ENCODE measurements around the gene TMEM119. TPM values are rescaled to one million over a fixed set of nuclear protein-coding genes. Genes with fewer than 3 reads are reported as not detected.

The TMEM119 gene
- total RNA-seq, 1 experiment from 2014 or later, result not detected

DNA sequence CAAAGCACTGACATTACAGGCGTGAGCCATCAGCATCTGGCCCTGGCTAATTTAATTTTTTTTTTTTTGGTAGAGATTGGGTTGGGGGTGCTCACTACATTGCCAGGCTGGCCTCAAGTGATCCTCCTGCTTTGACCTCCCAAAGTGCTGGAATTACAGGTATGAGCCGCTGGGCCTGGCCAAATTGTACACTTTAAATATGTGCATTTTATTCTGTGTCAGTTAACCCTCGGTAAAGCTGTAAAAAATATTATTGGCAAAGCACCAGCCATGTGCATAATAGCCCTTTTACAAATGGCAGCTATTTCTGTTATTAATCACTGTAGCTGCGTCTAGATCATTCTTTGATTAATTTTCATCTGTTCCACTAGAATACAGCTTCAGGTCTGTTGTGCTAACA lies 12.0 kb downstream of the TMEM119 start:
- H3K4me3 ChIP-seq (ENCODE audit: low read depth in 2 of 2, low read length in 2 of 2), result no peak overlapping the region
- TF ChIP-seq SIN3A (IDR thresholded peaks at IDR 0.05; ENCODE audit: borderline replicate concordance, insufficient read depth, low read depth, low read length), result no peak
- TF ChIP-seq POLR2AphosphoS5 (IDR thresholded peaks at IDR 0.05; ENCODE audit: low read depth, low read length), result no peak
- TF ChIP-seq, protein P1, sequence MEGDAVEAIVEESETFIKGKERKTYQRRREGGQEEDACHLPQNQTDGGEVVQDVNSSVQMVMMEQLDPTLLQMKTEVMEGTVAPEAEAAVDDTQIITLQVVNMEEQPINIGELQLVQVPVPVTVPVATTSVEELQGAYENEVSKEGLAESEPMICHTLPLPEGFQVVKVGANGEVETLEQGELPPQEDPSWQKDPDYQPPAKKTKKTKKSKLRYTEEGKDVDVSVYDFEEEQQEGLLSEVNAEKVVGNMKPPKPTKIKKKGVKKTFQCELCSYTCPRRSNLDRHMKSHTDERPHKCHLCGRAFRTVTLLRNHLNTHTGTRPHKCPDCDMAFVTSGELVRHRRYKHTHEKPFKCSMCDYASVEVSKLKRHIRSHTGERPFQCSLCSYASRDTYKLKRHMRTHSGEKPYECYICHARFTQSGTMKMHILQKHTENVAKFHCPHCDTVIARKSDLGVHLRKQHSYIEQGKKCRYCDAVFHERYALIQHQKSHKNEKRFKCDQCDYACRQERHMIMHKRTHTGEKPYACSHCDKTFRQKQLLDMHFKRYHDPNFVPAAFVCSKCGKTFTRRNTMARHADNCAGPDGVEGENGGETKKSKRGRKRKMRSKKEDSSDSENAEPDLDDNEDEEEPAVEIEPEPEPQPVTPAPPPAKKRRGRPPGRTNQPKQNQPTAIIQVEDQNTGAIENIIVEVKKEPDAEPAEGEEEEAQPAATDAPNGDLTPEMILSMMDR (IDR thresholded peaks at IDR 0.05), result no peak
- TF ChIP-seq, protein P2, sequence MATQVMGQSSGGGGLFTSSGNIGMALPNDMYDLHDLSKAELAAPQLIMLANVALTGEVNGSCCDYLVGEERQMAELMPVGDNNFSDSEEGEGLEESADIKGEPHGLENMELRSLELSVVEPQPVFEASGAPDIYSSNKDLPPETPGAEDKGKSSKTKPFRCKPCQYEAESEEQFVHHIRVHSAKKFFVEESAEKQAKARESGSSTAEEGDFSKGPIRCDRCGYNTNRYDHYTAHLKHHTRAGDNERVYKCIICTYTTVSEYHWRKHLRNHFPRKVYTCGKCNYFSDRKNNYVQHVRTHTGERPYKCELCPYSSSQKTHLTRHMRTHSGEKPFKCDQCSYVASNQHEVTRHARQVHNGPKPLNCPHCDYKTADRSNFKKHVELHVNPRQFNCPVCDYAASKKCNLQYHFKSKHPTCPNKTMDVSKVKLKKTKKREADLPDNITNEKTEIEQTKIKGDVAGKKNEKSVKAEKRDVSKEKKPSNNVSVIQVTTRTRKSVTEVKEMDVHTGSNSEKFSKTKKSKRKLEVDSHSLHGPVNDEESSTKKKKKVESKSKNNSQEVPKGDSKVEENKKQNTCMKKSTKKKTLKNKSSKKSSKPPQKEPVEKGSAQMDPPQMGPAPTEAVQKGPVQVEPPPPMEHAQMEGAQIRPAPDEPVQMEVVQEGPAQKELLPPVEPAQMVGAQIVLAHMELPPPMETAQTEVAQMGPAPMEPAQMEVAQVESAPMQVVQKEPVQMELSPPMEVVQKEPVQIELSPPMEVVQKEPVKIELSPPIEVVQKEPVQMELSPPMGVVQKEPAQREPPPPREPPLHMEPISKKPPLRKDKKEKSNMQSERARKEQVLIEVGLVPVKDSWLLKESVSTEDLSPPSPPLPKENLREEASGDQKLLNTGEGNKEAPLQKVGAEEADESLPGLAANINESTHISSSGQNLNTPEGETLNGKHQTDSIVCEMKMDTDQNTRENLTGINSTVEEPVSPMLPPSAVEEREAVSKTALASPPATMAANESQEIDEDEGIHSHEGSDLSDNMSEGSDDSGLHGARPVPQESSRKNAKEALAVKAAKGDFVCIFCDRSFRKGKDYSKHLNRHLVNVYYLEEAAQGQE (IDR thresholded peaks at IDR 0.05; ENCODE audit: insufficient read depth in 1 of 2, low read depth in 2 of 2, low read length in 1 of 2), result no peak
- TF ChIP-seq TCF7L2 (IDR thresholded peaks at IDR 0.05; ENCODE audit: low read depth, low read length), result no peak
- H3K27me3 ChIP-seq (ENCODE audit: control insufficient read depth, insufficient read depth, low read length), result no peaks in the 10 kb centered on the region
- H3K4me1 ChIP-seq (ENCODE audit: control insufficient read depth, insufficient read depth, low read length), result peaks cover 4% of the 10 kb centered on the region
- BruUV-seq (replicated peaks), result no TSS peak
- H3K9me3 ChIP-seq (ENCODE audit: control insufficient read depth, insufficient read depth, low read depth, low read length), result no peaks in the 10 kb centered on the region
- intact Hi-C loops (cut with micrococcal nuclease; ENCODE audit: unreplicated experiment), result no loop called here
- H3K27ac ChIP-seq (ENCODE audit: low read length), result no peak overlapping the region
- no peaks in the 10 kb centered on the region for H3K36me3 ChIP-seq (ENCODE audit: control insufficient read depth, insufficient read depth, low read length)
- in situ Hi-C loops (cut with HindIII; ENCODE audit: low pct_unique_long_range_greater_than_20kb, low sequenced_read_pairs), result no loop called here
- no peak for DNase-seq (ENCODE audit: low read depth, low spot score)
- no peak for ATAC-seq
- CTCF ChIA-PET, result interaction anchor here (1.1 kb wide), 1 partner anchor 32 kb away, joined by 3 read pairs; no protein-coding TSS in a partner anchor
- POLR2A ChIA-PET, result interaction anchor here (0.7 kb wide), 1 partner anchor 18 kb away, joined by 7 read pairs; no protein-coding TSS in a partner anchor

DNA sequence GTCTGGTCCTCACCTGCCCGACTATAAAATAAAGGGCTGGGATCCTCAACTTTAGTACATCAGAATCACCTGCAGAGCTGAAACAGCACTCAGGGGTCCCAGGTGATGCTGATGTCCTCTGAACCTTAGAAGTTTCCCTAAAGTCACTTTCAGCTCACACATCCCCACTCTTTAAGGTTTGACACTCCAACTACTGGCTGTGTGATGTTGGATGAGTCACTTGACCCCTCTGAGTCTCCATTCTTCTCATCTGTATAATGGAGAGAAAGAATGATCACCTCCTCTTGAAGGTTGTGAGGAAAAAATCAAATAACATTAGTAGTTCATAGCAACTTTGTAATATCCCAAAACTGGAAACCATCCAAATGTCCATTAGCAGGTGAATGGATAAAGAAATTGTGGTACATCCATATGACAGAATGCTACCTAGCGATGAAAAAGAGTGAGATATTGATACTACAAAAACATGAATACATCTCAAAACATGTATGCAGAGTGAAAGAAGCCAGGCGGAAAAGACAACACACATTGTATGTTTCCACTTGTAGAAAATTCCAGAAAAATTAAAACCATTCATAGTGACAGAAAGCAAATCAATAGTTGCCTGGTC lies 13.3 kb downstream of the TMEM119 start:
- intact Hi-C loops (cut with micrococcal nuclease; ENCODE audit: unreplicated experiment), result no loop called here
- BruUV-seq (replicated peaks), result no TSS peak
- no peaks in the 10 kb centered on the region for H3K36me3 ChIP-seq (ENCODE audit: control insufficient read depth, insufficient read depth, low read length)
- H3K4me1 ChIP-seq (ENCODE audit: control insufficient read depth, insufficient read depth, low read length), result peaks cover 4% of the 10 kb centered on the region
- H3K27me3 ChIP-seq (ENCODE audit: control insufficient read depth, insufficient read depth, low read length), result no peaks in the 10 kb centered on the region
- DNase-seq (ENCODE audit: low read depth, low spot score) (no peak), ATAC-seq (no peak)
- ChIA-PET CTCF (no interaction called here), POLR2A (no interaction called here)
- no peak overlapping the region for H3K4me3 ChIP-seq (ENCODE audit: low read depth in 2 of 2, low read length in 2 of 2)
- no peak overlapping the region for H3K27ac ChIP-seq (ENCODE audit: low read length)
- H3K9me3 ChIP-seq (ENCODE audit: control insufficient read depth, insufficient read depth, low read depth, low read length), result no peaks in the 10 kb centered on the region
- TF ChIP-seq TCF7L2 (IDR thresholded peaks at IDR 0.05; ENCODE audit: low read depth, low read length) (no peak), SIN3A (IDR thresholded peaks at IDR 0.05; ENCODE audit: borderline replicate concordance, insufficient read depth, low read depth, low read length) (no peak), POLR2AphosphoS5 (IDR thresholded peaks at IDR 0.05; ENCODE audit: low read depth, low read length) (no peak)
- TF ChIP-seq, protein P2 (IDR thresholded peaks at IDR 0.05; ENCODE audit: insufficient read depth in 1 of 2, low read depth in 2 of 2, low read length in 1 of 2), result no peak
- TF ChIP-seq, protein P1 (IDR thresholded peaks at IDR 0.05), result no peak
- in situ Hi-C loops (cut with HindIII; ENCODE audit: low pct_unique_long_range_greater_than_20kb, low sequenced_read_pairs), result no loop called here

Data from Panc1 (cell line).